Neural crest cell (in vitro differentiated cells): ENCODE measurements around the gene LY6G5C. TPM values are rescaled to one million over a fixed set of nuclear protein-coding genes. Genes with fewer than 3 reads are reported as not detected.

Source experiments
- DNase-seq: peaks from one replicate; pipeline ENCODE4 v3.0.0; 2021; ENCODE audit warnings: low read depth, mixed read lengths, low spot score
- H3K27ac Mint-ChIP-seq: one replicate; pipeline ENCODE4 v1.8.0; 2021; ENCODE audit warnings: mild to moderate bottlenecking, mixed read lengths; ENCODE audit not compliant: unreplicated experiment
- H3K27me3 Mint-ChIP-seq: 2 replicates; pipeline ENCODE4 v1.8.0; 2021; ENCODE audit warnings: low read depth, mild to moderate bottlenecking, mixed read lengths
- H3K36me3 Mint-ChIP-seq: 2 replicates; pipeline ENCODE4 v1.8.0; 2021; ENCODE audit warnings: low read depth, mild to moderate bottlenecking, mixed read lengths
- H3K4me1 Mint-ChIP-seq: 2 replicates; pipeline ENCODE4 v1.8.0; 2021; ENCODE audit warnings: mixed read lengths
- H3K4me3 Mint-ChIP-seq: one replicate; pipeline ENCODE4 v1.8.0; 2021; ENCODE audit warnings: mild to moderate bottlenecking, mixed read lengths
- H3K9me3 Mint-ChIP-seq: 2 replicates; pipeline ENCODE4 v1.8.0; 2021; ENCODE audit warnings: mixed read lengths
- CTCF ChIP-seq: fragments of 200-600 bp; sonication (generic); conservative IDR thresholded peaks from 2 replicates; pipeline ENCODE4 v1.5.0; 2021; ENCODE audit warnings: antibody characterized with exemption, mild to moderate bottlenecking
- long read RNA-seq: library from polyadenylated mRNA; unstranded; transcript quantifications from one replicate; pipeline ENCODE4 v2.0.0, GENCODE V29; 2020
- total RNA-seq: library from RNA; stranded (reverse); gene quantifications from 2 replicates; pipeline ENCODE4 v1.2.1, GENCODE V29; 2021

Gene LY6G5C
- total RNA-seq: 9.1 and 11.0 TPM in 2 replicates
- long read RNA-seq: 0 reads

- DNase-seq: peak; percentile 73
- peak; percentile 81 for TF ChIP-seq CTCF
- peaks cover 28% of the 10 kb centered on the region for H3K4me1 Mint-ChIP-seq
- peaks cover 14% of the 10 kb centered on the region for H3K27me3 Mint-ChIP-seq
- H3K36me3 Mint-ChIP-seq: no peaks in the 10 kb centered on the region
- H3K4me3 Mint-ChIP-seq: peak within 1 kb of the TSS; percentile 82
- H3K27ac Mint-ChIP-seq: peak within 1 kb of the TSS; percentile 84
- H3K9me3 Mint-ChIP-seq: no peaks in the 10 kb centered on the region
Measured at GRCh38 chr6:31680226-31681134, at the start of gene LY6G5C. TSS of gene LY6G5C (minus strand) at chr6:31681067. CDS start at chr6:31680373, 694 bp downstream.

GRCh38 chr6:31729979-31730630 is 49.2 kb upstream of the LY6G5C start:
- Mint-ChIP-seq H3K9me3 (no peaks in the 10 kb centered on the region), H3K27me3 (peaks cover 4% of the 10 kb centered on the region), H3K27ac (peak overlapping the region; percentile 95), H3K4me1 (peaks cover 52% of the 10 kb centered on the region), H3K36me3 (peaks cover 42% of the 10 kb centered on the region), H3K4me3 (peak overlapping the region; percentile 98)
- TF ChIP-seq CTCF: no peak
- DNase-seq: peak; percentile 94

GRCh38 chr6:31729515-31729978 is 48.7 kb upstream of the LY6G5C start:
- H3K4me1 Mint-ChIP-seq: peaks cover 48% of the 10 kb centered on the region
- TF ChIP-seq CTCF: peak; percentile 71
- H3K27me3 Mint-ChIP-seq: peaks cover 4% of the 10 kb centered on the region
- H3K36me3 Mint-ChIP-seq: peaks cover 42% of the 10 kb centered on the region
- H3K27ac Mint-ChIP-seq: peak overlapping the region; percentile 95
- DNase-seq: peak; percentile 87
- H3K4me3 Mint-ChIP-seq: peak overlapping the region; percentile 98
- no peaks in the 10 kb centered on the region for H3K9me3 Mint-ChIP-seq

GRCh38 chr6:31728767-31729514 is 48.1 kb upstream of the LY6G5C start, which contains the start of gene DDAH2:
TSS of gene DDAH2 (minus strand) at chr6:31729299. CDS start at chr6:31729161, 138 bp downstream.
- Mint-ChIP-seq H3K36me3 (peaks cover 46% of the 10 kb centered on the region), H3K4me1 (peaks cover 43% of the 10 kb centered on the region), H3K9me3 (no peaks in the 10 kb centered on the region), H3K4me3 (peak within 1 kb of the TSS; percentile 98), H3K27me3 (peaks cover 4% of the 10 kb centered on the region), H3K27ac (peak within 1 kb of the TSS; percentile 95)
- TF ChIP-seq CTCF: no peak
- DNase-seq: no peak
